ENCODE results near the gene HMX1.

Gene HMX1

DNA sequence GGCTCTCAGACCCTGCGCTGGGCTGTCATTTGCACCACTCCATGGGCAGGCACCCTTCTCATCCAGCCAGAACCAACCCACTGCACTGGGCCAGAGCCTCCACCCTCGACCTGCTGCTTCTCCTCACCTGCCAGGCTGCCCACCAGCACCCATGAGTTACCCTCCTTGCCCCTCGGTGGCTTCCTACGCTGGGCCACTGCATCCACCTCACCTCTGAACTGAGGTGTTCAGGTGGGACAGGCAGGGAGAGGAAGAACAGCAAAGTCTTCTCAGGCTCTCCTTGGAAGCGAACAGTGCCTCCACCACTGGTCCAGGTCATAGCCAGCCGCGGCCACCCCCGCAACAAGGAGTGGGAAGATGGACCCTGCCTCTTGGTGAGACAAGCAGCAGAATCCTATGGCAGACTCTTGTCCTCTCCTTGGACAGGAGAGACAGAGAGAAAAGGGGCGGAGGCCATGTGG lies 32.4 kb upstream of the HMX1 start:
- H3K4me1 Mint-ChIP-seq, result peaks cover 4% of the 10 kb centered on the region
- no peaks in the 10 kb centered on the region for H3K36me3 Mint-ChIP-seq (ENCODE audit: low read depth)
- no peak overlapping the region for H3K27ac Mint-ChIP-seq
- TF ChIP-seq CTCF (IDR thresholded peaks at IDR 0.05), result no peak
- peaks cover 49% of the 10 kb centered on the region for H3K9me3 Mint-ChIP-seq
- no peak for DNase-seq
- no peak overlapping the region for H3K4me3 Mint-ChIP-seq
- peaks cover 65% of the 10 kb centered on the region for H3K27me3 Mint-ChIP-seq (ENCODE audit: low read depth, poor library complexity)

DNA sequence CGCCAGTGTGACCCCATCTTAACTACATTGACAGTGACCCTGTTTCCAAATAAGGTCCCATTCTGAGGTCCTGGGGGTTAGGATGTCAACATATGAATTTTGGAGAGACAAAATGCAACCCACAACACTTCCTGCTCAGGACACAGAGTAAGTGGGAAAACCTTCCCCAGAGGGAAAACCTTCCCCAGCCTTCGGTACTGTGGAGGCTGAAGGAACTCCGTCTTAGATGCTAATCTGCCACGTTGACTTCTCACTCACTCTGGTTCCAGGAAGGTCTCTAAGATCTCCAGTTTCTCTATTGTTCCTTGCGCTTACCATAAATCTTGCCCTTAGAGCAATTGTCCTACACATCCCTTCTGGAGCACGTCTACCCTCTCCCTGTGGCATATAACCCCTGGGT lies 29.7 kb upstream of the HMX1 start:
- Mint-ChIP-seq H3K27ac (no peak overlapping the region), H3K36me3 (ENCODE audit: low read depth) (no peaks in the 10 kb centered on the region), H3K4me3 (no peak overlapping the region), H3K4me1 (no peaks in the 10 kb centered on the region), H3K9me3 (peaks cover 57% of the 10 kb centered on the region), H3K27me3 (ENCODE audit: low read depth, poor library complexity) (peaks cover 72% of the 10 kb centered on the region)
- no peak for DNase-seq
- TF ChIP-seq CTCF (IDR thresholded peaks at IDR 0.05), result no peak

- Mint-ChIP-seq H3K9me3 (peaks cover 57% of the 10 kb centered on the region), H3K27ac (no peak overlapping the region), H3K4me3 (no peak overlapping the region), H3K27me3 (ENCODE audit: low read depth, poor library complexity) (peaks cover 75% of the 10 kb centered on the region), H3K4me1 (no peaks in the 10 kb centered on the region), H3K36me3 (ENCODE audit: low read depth) (no peaks in the 10 kb centered on the region)
- no peak for TF ChIP-seq CTCF (IDR thresholded peaks at IDR 0.05)
- DNase-seq, result no peak
These were observed 28.9 kb upstream of the HMX1 start for GRCh38 chr4:8900588-8900987.

DNA sequence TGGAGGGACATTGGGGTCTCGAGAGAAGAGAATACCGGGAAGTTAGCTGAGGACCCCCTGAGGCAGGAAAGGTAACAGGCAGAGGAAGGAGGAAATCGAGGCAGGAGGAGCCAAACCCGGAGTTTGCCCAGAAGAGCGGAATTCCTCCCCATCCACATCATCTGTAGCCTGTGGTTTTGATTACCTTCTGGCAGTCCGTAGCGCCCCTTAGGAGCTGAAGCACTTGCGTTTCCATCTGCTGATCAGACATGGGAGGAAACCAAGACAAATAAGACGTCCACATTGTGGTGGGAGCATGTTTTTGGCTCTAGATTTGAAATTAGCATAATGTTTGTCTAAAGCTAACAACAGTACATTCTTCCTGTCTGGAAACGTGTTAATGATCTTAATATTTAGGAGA lies 26.8 kb upstream of the HMX1 start:
- Mint-ChIP-seq H3K36me3 (ENCODE audit: low read depth) (no peaks in the 10 kb centered on the region), H3K9me3 (peaks cover 45% of the 10 kb centered on the region), H3K4me3 (no peak overlapping the region), H3K27ac (no peak overlapping the region), H3K27me3 (ENCODE audit: low read depth, poor library complexity) (peaks cover 81% of the 10 kb centered on the region), H3K4me1 (peaks cover 12% of the 10 kb centered on the region)
- no peak for TF ChIP-seq CTCF (IDR thresholded peaks at IDR 0.05)
- DNase-seq, result no peak

- Mint-ChIP-seq H3K9me3 (peaks cover 36% of the 10 kb centered on the region), H3K36me3 (ENCODE audit: low read depth) (no peaks in the 10 kb centered on the region), H3K4me1 (peaks cover 13% of the 10 kb centered on the region), H3K4me3 (no peak overlapping the region), H3K27me3 (ENCODE audit: low read depth, poor library complexity) (peaks cover 89% of the 10 kb centered on the region), H3K27ac (no peak overlapping the region)
- no peak for TF ChIP-seq CTCF (IDR thresholded peaks at IDR 0.05)
- DNase-seq, result no peak
These were observed 25.9 kb upstream of the HMX1 start for GRCh38 chr4:8897251-8898167.

GRCh38 chr4:8896506-8896905 lies 24.9 kb upstream of the HMX1 start:
- no peak overlapping the region for H3K4me3 Mint-ChIP-seq
- peaks cover 14% of the 10 kb centered on the region for H3K4me1 Mint-ChIP-seq
- peaks cover 93% of the 10 kb centered on the region for H3K27me3 Mint-ChIP-seq (ENCODE audit: low read depth, poor library complexity)
- H3K9me3 Mint-ChIP-seq, result peaks cover 26% of the 10 kb centered on the region
- H3K36me3 Mint-ChIP-seq (ENCODE audit: low read depth), result no peaks in the 10 kb centered on the region
- no peak overlapping the region for H3K27ac Mint-ChIP-seq
- TF ChIP-seq CTCF (IDR thresholded peaks at IDR 0.05), result no peak
- DNase-seq, result no peak
